Fibroblast of skin of right biceps (primary cell): Measurements from ENCODE around the gene CYP1A1.

ENCODE experiments used
- DNase-seq: peaks from one replicate; pipeline ENCODE4 v3.0.0-alpha.2; 2013

CYP1A1 gene

GRCh38 chr15:74682954-74683353 is 42.4 kb downstream of the CYP1A1 start:
- DNase-seq, result no peak

- no peak for DNase-seq
These were observed 44.9 kb downstream of the CYP1A1 start for GRCh38 chr15:74680456-74680855.

GRCh38 chr15:74676801-74677200 is 48.5 kb downstream of the CYP1A1 start:
- no peak for DNase-seq

- no peak for DNase-seq
These were observed 51.2 kb downstream of the CYP1A1 start for GRCh38 chr15:74674161-74674560.

GRCh38 chr15:74669627-74670026 is 55.7 kb downstream of the CYP1A1 start:
- DNase-seq, result no peak
